GM03348 (cell line): Measurements from ENCODE around the gene FAM234A.

Source experiments
- DNase-seq: peaks from one replicate; pipeline ENCODE4 v3.0.0; 2012; ENCODE audit warnings: low spot score

Gene FAM234A

DNA sequence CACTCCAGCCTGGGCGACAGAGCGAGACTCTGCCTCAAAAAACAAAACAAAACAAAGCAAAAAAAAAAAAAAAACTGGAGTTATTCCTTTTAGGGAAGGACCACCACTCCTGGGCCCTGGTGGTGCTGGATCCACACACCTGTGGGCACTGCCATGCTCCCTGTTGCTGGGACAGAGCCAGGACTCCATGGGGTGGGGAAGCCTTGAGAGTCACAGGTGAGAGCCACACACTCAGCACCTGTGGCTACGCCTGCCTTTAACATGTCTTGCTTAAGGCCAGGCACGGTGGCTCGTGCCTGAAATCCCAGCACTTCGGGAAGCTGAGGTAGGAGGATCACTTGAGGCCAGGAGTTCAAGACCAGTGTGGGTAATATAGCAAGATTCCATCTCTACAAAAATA lies 66.6 kb downstream of the FAM234A start:
- DNase-seq, result no peak

- DNase-seq, result no peak
Measured at GRCh38 chr16:301950-302349, 67.3 kb downstream of the FAM234A start.

- DNase-seq, result no peak
Measured at GRCh38 chr16:303760-304505, 69.3 kb downstream of the FAM234A start.

DNA sequence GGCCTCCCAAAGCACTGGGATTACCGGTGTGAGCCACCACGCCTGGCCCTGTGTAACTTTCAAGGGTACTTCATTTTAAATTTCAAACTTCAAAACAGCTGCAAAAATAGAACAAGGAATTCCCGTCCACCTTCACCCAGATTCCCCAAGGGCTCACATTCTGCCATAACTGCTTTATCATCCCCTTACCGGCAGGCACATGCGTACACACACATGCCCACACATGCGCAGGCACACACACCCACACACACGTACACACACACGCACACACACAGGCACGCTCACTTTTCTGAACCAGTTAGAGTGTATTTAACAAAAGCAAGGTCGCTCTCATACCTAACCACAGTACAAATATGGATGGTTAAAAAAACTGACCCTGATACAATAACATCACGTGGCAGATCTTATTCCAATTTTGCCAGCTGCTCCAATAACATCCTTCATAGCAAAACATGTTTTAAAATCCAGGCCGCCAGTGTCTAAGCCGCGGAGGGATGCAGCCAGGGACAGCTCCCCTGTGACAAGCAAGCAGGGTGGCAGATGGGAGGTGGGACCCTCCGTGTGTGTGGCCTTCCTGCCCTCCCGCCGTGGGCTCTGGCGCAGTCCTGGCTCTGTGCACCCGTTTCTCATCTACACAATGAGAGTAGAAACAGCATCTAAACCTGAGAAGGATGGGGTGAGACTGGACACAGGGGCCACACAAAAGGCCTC lies 71.5 kb downstream of the FAM234A start:
- DNase-seq, result no peak

GRCh38 chr16:306911-307370 lies 72.3 kb downstream of the FAM234A start:
- DNase-seq, result no peak

- DNase-seq, result no peak
Measured at GRCh38 chr16:307691-308312, 73.2 kb downstream of the FAM234A start.

DNA sequence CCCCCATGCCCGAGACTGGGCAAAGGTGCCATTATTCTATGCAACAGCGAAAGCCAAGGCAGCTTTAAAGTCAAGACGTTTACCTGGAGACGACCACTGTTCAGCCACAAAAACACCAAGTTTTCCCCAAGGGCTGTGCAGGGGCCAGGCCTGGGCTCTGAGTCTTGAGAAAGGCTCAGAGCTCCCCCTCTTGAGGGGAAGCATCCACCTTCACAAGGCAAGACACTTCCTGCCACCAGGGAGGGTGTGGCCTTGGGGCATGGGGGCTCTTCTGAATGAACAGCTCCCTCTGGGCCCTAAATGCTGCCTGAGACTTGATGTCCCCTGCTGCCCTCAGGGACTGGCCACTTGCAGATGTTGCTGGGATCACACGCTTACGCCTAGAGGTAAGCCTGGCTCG lies 74.9 kb downstream of the FAM234A start:
- DNase-seq, result no peak

GRCh38 chr16:311725-312124 lies 77.1 kb downstream of the FAM234A start:
- no peak for DNase-seq

DNA sequence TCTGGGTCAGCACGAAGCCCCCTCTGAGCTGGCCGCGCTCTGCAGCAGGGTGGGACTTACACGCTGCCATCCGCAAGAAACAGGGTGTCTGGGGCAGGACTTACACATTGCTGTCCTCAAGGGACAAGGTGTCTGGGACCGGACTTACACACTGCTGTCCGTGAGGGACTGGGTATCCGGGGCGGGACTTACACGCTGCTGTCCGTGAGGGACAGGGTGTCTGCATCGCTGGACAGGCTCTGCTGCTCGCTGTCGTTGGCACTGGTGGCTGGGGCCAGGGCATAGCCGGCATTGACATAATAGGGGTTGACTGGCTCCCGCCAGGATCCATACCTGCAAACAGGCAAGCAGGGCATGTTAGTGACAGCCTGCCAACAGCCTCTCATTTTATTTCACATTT lies 79.7 kb downstream of the FAM234A start:
- no peak for DNase-seq

GRCh38 chr16:314795-315299 lies 80.2 kb downstream of the FAM234A start:
- DNase-seq, result no peak
